LNCAP (cell line): ENCODE results near the gene PSMD11.

Experiments
- CTCF ChIP-seq: fragments of 450-650 bp; IDR thresholded peaks from 2 replicates; pipeline ENCODE4 v1.5.1; 2017; ENCODE audit warnings: mild to moderate bottlenecking

The PSMD11 gene

GRCh38 chr17:32453370-32453769 is 9.1 kb downstream of the PSMD11 start:
- TF ChIP-seq CTCF: no peak

- TF ChIP-seq CTCF: no peak
Measured at GRCh38 chr17:32458371-32458770, 14.1 kb downstream of the PSMD11 start.

GRCh38 chr17:32460054-32460453 is 15.7 kb downstream of the PSMD11 start:
- TF ChIP-seq CTCF: no peak

- no peak for TF ChIP-seq CTCF
Measured at GRCh38 chr17:32461498-32461852, 17.2 kb downstream of the PSMD11 start.

- TF ChIP-seq CTCF: peak; percentile 59
Measured at GRCh38 chr17:32461853-32462617, 17.7 kb downstream of the PSMD11 start.

- TF ChIP-seq CTCF: no peak
Measured at GRCh38 chr17:32463304-32463703, 19.0 kb downstream of the PSMD11 start.

GRCh38 chr17:32464374-32464773 is 20.1 kb downstream of the PSMD11 start:
- TF ChIP-seq CTCF: no peak

GRCh38 chr17:32467949-32468348 is 23.6 kb downstream of the PSMD11 start:
- TF ChIP-seq CTCF: no peak
